Upper lobe of left lung (tissue), 4 donors: Measurements from ENCODE around the gene ZCCHC24.

Experiments used
- POLR2A ChIP-seq, 4 donors: fragments of 450-650 bp; IDR thresholded peaks; one replicate each; pipeline ENCODE4 v1.5.1; 2016 to 2017; ENCODE audit warnings: antibody characterized with exemption in 4 of 4, mild to moderate bottlenecking in 2 of 4
- POLR2AphosphoS5 ChIP-seq, 2 donors: sonication (generic); formaldehyde crosslinking; IDR thresholded peaks; one replicate each; pipeline ENCODE4 v1.5.1; 2017; ENCODE audit warnings: antibody characterized with exemption in 2 of 2
- TF ChIP-seq, protein P1 (sequence below), 6 experiments: fragments of 450-650 bp in 4 of 6; fragments of 200-600 bp in 2 of 6; sonication (generic) in 2 of 6; IDR thresholded peaks; one replicate each; pipeline ENCODE4 v1.5.1; 2016 to 2019; ENCODE audit warnings: antibody characterized with exemption in 6 of 6

DNA sequence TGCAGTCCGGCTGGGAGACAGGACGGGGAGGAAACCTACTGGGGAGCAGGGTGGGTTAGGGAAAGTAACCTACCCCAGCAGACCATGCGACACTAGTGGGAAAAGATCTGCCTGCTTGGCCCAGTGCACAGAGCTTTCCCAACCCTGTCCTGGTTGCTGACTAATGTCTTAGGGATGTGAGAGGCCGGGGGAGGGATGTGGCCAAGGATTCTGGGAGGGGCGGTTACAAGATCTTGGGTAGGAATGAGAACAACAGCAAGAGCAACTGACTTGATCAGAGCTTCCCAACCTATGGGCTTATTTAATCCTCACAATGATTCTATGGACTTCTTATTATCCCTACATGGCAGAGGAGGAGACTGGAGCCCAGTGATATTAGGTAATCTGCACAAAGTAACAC is 42.9 kb upstream of the ZCCHC24 start:
- TF ChIP-seq, protein P1, sequence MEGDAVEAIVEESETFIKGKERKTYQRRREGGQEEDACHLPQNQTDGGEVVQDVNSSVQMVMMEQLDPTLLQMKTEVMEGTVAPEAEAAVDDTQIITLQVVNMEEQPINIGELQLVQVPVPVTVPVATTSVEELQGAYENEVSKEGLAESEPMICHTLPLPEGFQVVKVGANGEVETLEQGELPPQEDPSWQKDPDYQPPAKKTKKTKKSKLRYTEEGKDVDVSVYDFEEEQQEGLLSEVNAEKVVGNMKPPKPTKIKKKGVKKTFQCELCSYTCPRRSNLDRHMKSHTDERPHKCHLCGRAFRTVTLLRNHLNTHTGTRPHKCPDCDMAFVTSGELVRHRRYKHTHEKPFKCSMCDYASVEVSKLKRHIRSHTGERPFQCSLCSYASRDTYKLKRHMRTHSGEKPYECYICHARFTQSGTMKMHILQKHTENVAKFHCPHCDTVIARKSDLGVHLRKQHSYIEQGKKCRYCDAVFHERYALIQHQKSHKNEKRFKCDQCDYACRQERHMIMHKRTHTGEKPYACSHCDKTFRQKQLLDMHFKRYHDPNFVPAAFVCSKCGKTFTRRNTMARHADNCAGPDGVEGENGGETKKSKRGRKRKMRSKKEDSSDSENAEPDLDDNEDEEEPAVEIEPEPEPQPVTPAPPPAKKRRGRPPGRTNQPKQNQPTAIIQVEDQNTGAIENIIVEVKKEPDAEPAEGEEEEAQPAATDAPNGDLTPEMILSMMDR (IDR thresholded peaks at IDR 0.05), result no peak
- TF ChIP-seq POLR2A (IDR thresholded peaks at IDR 0.05), result no peak
- TF ChIP-seq POLR2AphosphoS5 (IDR thresholded peaks at IDR 0.05), result peak in 1 of 2 donors; percentile 68
